OCI-LY3 (cell line): ENCODE results near the gene TPK1.

Experiments
- H2AFZ ChIP-seq: fragments of 200-600, 300-600 bp; shearing (Covaris generic); 2 replicates; pipeline ENCODE4 v1.6.0; 2014; ENCODE audit warnings: antibody characterized with exemption, low read depth, low read length
- H3K27ac ChIP-seq: fragments of 200-600, 300-600 bp; sonication (generic); 2 replicates; pipeline ENCODE4 v1.5.1; 2014; ENCODE audit warnings: mild to moderate bottlenecking, low read length, moderate library complexity, mixed read lengths
- H3K27me3 ChIP-seq: fragments of 200-600, 300-600 bp; sonication (generic); 2 replicates; pipeline ENCODE4 v1.6.1; 2014; ENCODE audit warnings: low read depth, low read length, mixed read lengths
- H3K36me3 ChIP-seq: fragments of 200-600, 300-600 bp; sonication (generic); replicated peaks from 2 replicates; pipeline ENCODE3; 2014; ENCODE audit warnings: low read depth, low read length, mixed read lengths
- H3K4me1 ChIP-seq: fragments of 300-600, 200-600 bp; sonication (generic); 2 replicates; pipeline ENCODE4 v1.6.1; 2014; ENCODE audit warnings: low read length, mixed read lengths
- H3K4me2 ChIP-seq: fragments of 200-600, 300-600 bp; sonication (generic); 2 replicates; pipeline ENCODE4 v1.6.1; 2014; ENCODE audit warnings: low read length, mixed read lengths
- H3K4me3 ChIP-seq: fragments of 300-600, 200-600 bp; sonication (generic); 2 replicates; pipeline ENCODE4 v1.5.1; 2014; ENCODE audit warnings: antibody characterized with exemption, mild to moderate bottlenecking, low read length, moderate library complexity
- H3K79me2 ChIP-seq: fragments of 300-600, 200-600 bp; shearing (Covaris generic); 2 replicates; pipeline ENCODE4 v1.6.1; 2014; ENCODE audit warnings: mild to moderate bottlenecking, low read length, mixed read lengths
- H3K9ac ChIP-seq: fragments of 300-600, 200-600 bp; shearing (Covaris generic); 2 replicates; pipeline ENCODE4 v1.6.0; 2014; ENCODE audit warnings: mild to moderate bottlenecking, low read length, moderate library complexity
- H3K9me3 ChIP-seq: fragments of 200-600, 300-600 bp; shearing (Covaris generic); 2 replicates; pipeline ENCODE4 v1.6.1; 2014; ENCODE audit warnings: low read length, mixed read lengths; ENCODE audit not compliant: insufficient read depth
- H4K20me1 ChIP-seq: fragments of 200-600, 300-600 bp; sonication (generic); 2 replicates; pipeline ENCODE4 v1.6.1; 2016; ENCODE audit warnings: low read length, mixed read lengths; ENCODE audit not compliant: insufficient read depth
- EZH2phosphoT487 ChIP-seq: fragments of 200-600 bp; shearing (Covaris generic); IDR thresholded peaks from 2 replicates; pipeline ENCODE4 v1.6.1; 2018; ENCODE audit warnings: antibody characterized with exemption, mixed run types, low read depth
- TF ChIP-seq, protein P1 (sequence below): fragments of 200-600, 300-600 bp; sonication (generic); IDR thresholded peaks from 2 replicates; pipeline ENCODE4 v1.5.1; 2014; ENCODE audit warnings: antibody characterized with exemption, low read length, low read depth

TPK1 gene

DNA sequence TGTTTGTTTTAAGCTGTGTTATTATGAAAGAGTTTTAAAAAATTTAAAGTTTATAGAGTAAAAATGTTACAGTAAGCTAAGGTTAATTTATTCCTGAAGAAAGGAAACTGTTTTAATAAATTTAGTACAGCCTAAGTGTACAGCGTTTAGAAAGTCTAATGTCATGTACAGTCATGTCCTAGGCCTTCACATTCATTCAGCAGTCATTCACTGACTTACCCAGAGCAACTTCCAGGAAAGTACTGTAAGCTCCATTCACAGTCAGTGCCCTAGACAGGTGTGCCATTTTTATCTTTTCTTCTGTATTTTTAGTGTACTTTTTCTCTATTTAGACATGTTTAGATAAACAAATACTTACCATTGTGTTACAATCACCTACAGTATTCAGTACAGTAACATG lies 126.8 kb downstream of the TPK1 start:
- Histone ChIP-seq H3K4me3 (no peak overlapping the region), H2AFZ (no peak overlapping the region), H3K36me3 (no peaks in the 10 kb centered on the region), H3K9me3 (no peaks in the 10 kb centered on the region), H3K4me2 (no peak overlapping the region), H3K27ac (no peak overlapping the region), H3K27me3 (no peaks in the 10 kb centered on the region), H4K20me1 (no peaks in the 10 kb centered on the region), H3K9ac (no peak overlapping the region), H3K4me1 (peaks cover 13% of the 10 kb centered on the region), H3K79me2 (no peaks in the 10 kb centered on the region)
- no peak for TF ChIP-seq EZH2phosphoT487
- TF ChIP-seq, protein P1, sequence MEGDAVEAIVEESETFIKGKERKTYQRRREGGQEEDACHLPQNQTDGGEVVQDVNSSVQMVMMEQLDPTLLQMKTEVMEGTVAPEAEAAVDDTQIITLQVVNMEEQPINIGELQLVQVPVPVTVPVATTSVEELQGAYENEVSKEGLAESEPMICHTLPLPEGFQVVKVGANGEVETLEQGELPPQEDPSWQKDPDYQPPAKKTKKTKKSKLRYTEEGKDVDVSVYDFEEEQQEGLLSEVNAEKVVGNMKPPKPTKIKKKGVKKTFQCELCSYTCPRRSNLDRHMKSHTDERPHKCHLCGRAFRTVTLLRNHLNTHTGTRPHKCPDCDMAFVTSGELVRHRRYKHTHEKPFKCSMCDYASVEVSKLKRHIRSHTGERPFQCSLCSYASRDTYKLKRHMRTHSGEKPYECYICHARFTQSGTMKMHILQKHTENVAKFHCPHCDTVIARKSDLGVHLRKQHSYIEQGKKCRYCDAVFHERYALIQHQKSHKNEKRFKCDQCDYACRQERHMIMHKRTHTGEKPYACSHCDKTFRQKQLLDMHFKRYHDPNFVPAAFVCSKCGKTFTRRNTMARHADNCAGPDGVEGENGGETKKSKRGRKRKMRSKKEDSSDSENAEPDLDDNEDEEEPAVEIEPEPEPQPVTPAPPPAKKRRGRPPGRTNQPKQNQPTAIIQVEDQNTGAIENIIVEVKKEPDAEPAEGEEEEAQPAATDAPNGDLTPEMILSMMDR: no peak

DNA sequence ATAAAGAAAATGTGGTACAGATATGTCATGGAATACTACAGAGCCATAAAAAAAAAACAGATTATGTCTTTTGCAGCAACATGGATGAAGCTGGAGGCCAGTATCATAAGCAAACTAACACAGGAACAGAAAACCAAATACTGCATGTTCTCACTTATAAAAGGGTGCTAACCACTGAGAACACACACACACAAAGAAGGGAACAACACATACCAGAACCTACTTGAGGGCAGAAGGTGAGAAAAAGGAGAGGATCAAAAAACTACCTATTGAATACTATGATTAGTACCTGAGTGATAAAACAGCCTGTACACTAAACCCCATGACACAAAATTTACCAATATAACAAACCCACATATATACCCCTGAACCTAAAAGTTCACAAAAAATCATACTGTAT lies 144.6 kb downstream of the TPK1 start:
- Histone ChIP-seq H3K27me3 (no peaks in the 10 kb centered on the region), H3K27ac (no peak overlapping the region), H4K20me1 (no peaks in the 10 kb centered on the region), H3K9me3 (no peaks in the 10 kb centered on the region), H3K36me3 (no peaks in the 10 kb centered on the region), H3K4me1 (no peaks in the 10 kb centered on the region), H3K9ac (no peak overlapping the region), H3K4me2 (no peak overlapping the region), H3K4me3 (no peak overlapping the region), H2AFZ (no peak overlapping the region), H3K79me2 (no peaks in the 10 kb centered on the region)
- no peak for TF ChIP-seq EZH2phosphoT487
- TF ChIP-seq, protein P1: no peak

DNA sequence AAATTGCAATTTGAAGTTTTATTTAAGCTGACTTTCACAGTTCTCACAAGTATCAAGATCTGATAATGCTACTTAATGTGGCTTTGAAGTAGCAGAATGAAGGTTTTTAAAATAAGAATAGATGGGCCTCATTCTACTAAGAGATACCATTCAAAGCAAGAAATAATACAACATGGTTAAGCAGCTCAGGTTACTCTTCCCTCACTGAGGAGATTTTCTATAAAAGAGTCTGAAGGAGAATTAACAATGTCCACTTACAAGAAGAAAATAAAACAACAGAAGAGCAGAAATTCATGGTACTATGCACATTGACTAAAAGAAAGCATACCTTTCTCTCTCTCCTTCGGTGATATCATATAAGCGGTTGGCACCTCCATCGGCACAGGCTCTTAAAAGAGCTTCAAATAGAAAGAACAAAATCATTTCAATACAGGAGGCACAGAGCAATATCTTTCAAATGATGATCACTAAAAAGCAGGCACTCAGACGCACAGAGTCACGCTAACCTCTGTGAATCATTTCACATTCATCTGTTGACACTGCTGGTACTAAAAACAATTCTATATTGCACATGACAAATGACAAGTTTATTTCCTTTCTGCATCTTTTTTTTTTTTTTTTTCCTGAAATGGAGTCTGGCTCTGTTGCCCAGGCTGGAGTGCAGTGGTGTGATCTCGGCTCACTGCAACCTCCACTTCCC lies 153.1 kb downstream of the TPK1 start:
- Histone ChIP-seq H3K36me3 (no peaks in the 10 kb centered on the region), H3K4me1 (no peaks in the 10 kb centered on the region), H3K9me3 (no peaks in the 10 kb centered on the region), H4K20me1 (no peaks in the 10 kb centered on the region), H3K27me3 (no peaks in the 10 kb centered on the region), H3K79me2 (no peaks in the 10 kb centered on the region), H3K4me3 (no peak overlapping the region), H3K4me2 (no peak overlapping the region), H3K9ac (no peak overlapping the region), H2AFZ (no peak overlapping the region), H3K27ac (no peak overlapping the region)
- TF ChIP-seq, protein P1: no peak

DNA sequence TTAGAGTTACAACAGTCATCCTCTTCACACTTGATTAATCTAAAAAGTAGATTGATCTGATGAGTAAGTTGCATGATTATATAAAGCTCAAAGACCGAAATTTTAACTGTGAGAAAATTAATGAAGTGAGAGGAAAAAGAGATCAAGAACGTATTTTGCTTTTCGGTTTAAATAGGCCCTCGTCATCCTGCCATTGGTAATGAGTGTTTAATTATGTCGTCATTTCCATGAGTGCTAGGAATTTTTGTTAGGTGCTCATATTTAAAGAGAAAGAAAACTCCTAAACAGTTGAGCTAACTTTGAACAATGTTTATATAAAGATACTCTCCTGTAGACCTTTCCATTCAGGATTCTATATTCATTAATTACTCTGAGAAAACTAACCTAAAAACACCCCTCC lies 159.4 kb downstream of the TPK1 start:
- no peak overlapping the region for H3K27ac ChIP-seq
- no peaks in the 10 kb centered on the region for H3K79me2 ChIP-seq
- H3K4me1 ChIP-seq: no peaks in the 10 kb centered on the region
- no peaks in the 10 kb centered on the region for H3K27me3 ChIP-seq
- H3K36me3 ChIP-seq: no peaks in the 10 kb centered on the region
- H3K9ac ChIP-seq: no peak overlapping the region
- H3K4me2 ChIP-seq: no peak overlapping the region
- H3K4me3 ChIP-seq: no peak overlapping the region
- H4K20me1 ChIP-seq: no peaks in the 10 kb centered on the region
- H2AFZ ChIP-seq: no peak overlapping the region
- H3K9me3 ChIP-seq: no peaks in the 10 kb centered on the region
- TF ChIP-seq EZH2phosphoT487: no peak
- TF ChIP-seq, protein P1: no peak
